ENCODE results near the gene CRIP3.

- no peak for TF ChIP-seq EZH2 (conservative IDR thresholded peaks at IDR 0.05; ENCODE audit: low read depth, low read length)
- TF ChIP-seq, protein P1, sequence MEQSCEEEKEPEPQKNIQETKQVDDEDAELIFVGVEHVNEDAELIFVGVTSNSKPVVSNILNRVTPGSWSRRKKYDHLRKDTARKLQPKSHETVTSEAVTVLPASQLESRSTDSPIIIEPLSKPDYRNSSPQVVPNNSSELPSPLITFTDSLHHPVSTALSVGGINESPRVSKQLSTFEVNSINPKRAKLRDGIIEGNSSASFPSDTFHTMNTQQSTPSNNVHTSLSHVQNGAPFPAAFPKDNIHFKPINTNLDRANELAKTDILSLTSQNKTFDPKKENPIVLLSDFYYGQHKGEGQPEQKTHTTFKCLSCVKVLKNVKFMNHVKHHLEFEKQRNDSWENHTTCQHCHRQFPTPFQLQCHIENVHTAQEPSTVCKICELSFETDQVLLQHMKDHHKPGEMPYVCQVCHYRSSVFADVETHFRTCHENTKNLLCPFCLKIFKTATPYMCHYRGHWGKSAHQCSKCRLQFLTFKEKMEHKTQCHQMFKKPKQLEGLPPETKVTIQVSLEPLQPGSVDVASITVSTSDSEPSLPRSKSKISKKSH (CRISPR knock-in tag; IDR thresholded peaks at IDR 0.05; ENCODE audit: borderline replicate concordance), result peak; percentile 82
- peak; percentile 93; the same call in 1 of the 2 replicates for TF ChIP-seq ZNF235 (CRISPR knock-in tag; IDR thresholded peaks at IDR 0.05; ENCODE audit: borderline replicate concordance)
- TF ChIP-seq TP53 (CRISPR knock-in tag; conservative IDR thresholded peaks at IDR 0.05), result no peak
- TF ChIP-seq ZNF776 (CRISPR knock-in tag; IDR thresholded peaks at IDR 0.05), result peak; percentile 83
- TF ChIP-seq RAD21 (CRISPR knock-in tag; IDR thresholded peaks at IDR 0.05), result peak; percentile 51; the same call in 1 of the 2 replicates
- TF ChIP-seq SALL1 (CRISPR knock-in tag; IDR thresholded peaks at IDR 0.05), result peak; percentile 92
- no peak for TF ChIP-seq FOSL1 (CRISPR knock-in tag; IDR thresholded peaks at IDR 0.05; ENCODE audit: borderline replicate concordance)
- TF ChIP-seq NR2C2 (CRISPR knock-in tag; IDR thresholded peaks at IDR 0.05; ENCODE audit: borderline replicate concordance), result peak; percentile 63; the same call in 1 of the 2 replicates
- TF ChIP-seq CEBPB (IDR thresholded peaks at IDR 0.05; ENCODE audit: borderline replicate concordance, low read depth, low read length), result no peak
- TF ChIP-seq FOXO4 (CRISPR knock-in tag; conservative IDR thresholded peaks at IDR 0.05), result peak; percentile 96; the same call in 1 of the 2 replicates
- TF ChIP-seq ZNF17 (CRISPR knock-in tag; IDR thresholded peaks at IDR 0.05), result no peak
Measured at GRCh38 chr6:43274916-43275597, 33.6 kb downstream of the CRIP3 start.
